HG03439 (cell line): ENCODE measurements around the gene BMPER.

Experiments used
- ATAC-seq: cut with Tn5 transposase; IDR thresholded peaks from one replicate; pipeline ENCODE4 v1.9.1; 2021; ENCODE audit warnings: mild to moderate bottlenecking, moderate library complexity; ENCODE audit not compliant: unreplicated experiment

BMPER gene

GRCh38 chr7:33887266-33887975, 17.9 kb upstream of the BMPER start:
- ATAC-seq = no peak

- ATAC-seq = no peak
These were observed 17.2 kb upstream of the BMPER start for GRCh38 chr7:33888166-33888565.

GRCh38 chr7:33892945-33893344, 12.4 kb upstream of the BMPER start:
- no peak for ATAC-seq

- ATAC-seq = no peak
These were observed 12.0 kb upstream of the BMPER start for GRCh38 chr7:33893377-33893776.

- ATAC-seq = peak; percentile 87
These were observed 10.1 kb upstream of the BMPER start for GRCh38 chr7:33895025-33895804.

- no peak for ATAC-seq
These were observed 4.8 kb upstream of the BMPER start for GRCh38 chr7:33900501-33900900.

- ATAC-seq = no peak
These were observed 4.1 kb upstream of the BMPER start for GRCh38 chr7:33901199-33901598.

- no peak for ATAC-seq
These were observed 3.5 kb upstream of the BMPER start for GRCh38 chr7:33901847-33902246.

- ATAC-seq = no peak
These were observed 2.6 kb upstream of the BMPER start for GRCh38 chr7:33902746-33903145.

- no peak for ATAC-seq
These were observed 1.3 kb upstream of the BMPER start for GRCh38 chr7:33903791-33904680.

- no peak for ATAC-seq
These were observed 504 bp upstream of the BMPER start for GRCh38 chr7:33904681-33905388.

- ATAC-seq = no peak
These were observed 1.4 kb downstream of the BMPER start for GRCh38 chr7:33906697-33907096.

- ATAC-seq = no peak
These were observed 2.3 kb downstream of the BMPER start for GRCh38 chr7:33907625-33908024.

- no peak for ATAC-seq
These were observed 4.0 kb downstream of the BMPER start for GRCh38 chr7:33909318-33909717.

GRCh38 chr7:33909755-33910154, 4.4 kb downstream of the BMPER start:
- ATAC-seq = no peak

GRCh38 chr7:33910756-33911155, 5.4 kb downstream of the BMPER start:
- no peak for ATAC-seq

- ATAC-seq = no peak
These were observed 11.2 kb downstream of the BMPER start for GRCh38 chr7:33916357-33917081.

GRCh38 chr7:33917661-33918060, 12.3 kb downstream of the BMPER start:
- ATAC-seq = no peak

- ATAC-seq = no peak
These were observed 13.3 kb downstream of the BMPER start for GRCh38 chr7:33918438-33919143.

GRCh38 chr7:33919449-33919848, 14.1 kb downstream of the BMPER start:
- no peak for ATAC-seq
